Colon (tissue), 2 donors: ENCODE measurements around the gene RIOX2.
"Not testable (repeated sequence)": the region's sequence is repeated elsewhere in the genome, so short reads cannot be mapped to it uniquely, and the experiment has no call there.

Experiments used
- FAIRE-seq: peaks from 2 replicates; lab custom pipeline; 2012; peaks lifted over from hg19 to GRCh38; lab: Jason Lieb, UNC
- donor health status: control.
- donor health status: control.

The RIOX2 gene

DNA sequence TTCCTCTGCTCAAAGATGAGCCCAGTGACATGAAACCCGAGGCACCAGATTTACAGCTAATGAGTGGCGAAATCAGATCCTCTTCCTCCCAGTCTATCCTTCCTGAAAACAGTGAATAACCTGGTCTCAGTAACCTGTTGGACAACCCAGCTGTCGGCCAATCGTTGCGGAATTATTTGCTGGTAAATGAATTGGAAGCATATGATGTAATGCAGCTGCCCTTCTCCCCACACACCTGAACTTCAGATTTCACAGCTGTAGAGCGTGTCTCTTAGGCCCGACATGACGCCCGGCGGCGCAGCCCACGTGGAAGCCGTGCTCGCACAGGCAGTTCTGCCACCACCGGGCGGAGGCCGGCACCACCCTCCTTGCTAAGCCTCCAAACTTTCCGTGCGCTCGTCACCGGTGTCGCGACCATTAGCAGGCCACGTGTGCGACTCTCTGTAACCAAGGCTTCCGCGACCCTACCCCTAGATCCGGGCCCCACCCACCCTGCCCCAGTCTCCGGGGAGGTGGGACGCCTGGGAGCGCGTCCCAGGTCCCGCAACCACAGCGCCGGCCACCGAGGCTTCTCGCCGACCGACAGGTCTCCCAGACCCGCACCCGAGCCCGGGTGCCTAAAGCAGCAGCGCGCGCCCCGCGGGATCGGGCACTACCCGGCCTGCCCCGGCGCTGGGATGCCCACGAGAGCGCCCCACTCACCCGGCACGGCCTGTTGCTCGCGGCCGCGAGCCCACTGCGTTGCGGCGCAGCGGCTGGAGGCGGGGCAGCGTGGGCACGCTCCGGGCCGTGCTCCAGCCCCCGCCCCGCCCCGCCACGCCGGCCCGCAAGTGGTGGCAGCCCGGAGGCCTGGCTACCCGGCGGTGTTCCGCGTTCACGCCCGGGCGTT is at the start of gene RIOX2:
TSS of gene RIOX2 (minus strand) at position 753 of the 889 bp plus-strand sequence. CDS start 4,838 bp downstream, outside the sequence.
- FAIRE-seq = no peak

GRCh38 chr3:98020412-98020811 is 48.2 kb upstream of the RIOX2 start:
- FAIRE-seq = no peak

DNA sequence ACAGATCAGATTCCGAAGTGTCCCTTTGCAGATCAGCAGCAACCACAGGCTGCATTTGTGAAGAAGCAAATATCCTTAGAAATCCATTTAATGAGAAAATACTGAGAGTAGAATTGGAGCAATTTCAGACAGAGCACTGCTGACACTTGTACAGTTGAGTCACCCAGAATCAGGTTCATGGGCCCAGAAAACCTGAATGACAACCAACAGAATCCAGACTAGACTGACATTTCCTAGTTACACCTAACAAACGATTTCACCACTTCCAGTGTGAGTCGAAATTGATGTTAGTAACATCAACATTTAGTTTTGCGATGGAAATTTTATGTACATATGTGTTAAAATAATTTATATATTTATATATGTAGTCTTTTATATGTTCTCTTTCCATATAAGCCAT is 46.1 kb upstream of the RIOX2 start:
- FAIRE-seq = no peak

DNA sequence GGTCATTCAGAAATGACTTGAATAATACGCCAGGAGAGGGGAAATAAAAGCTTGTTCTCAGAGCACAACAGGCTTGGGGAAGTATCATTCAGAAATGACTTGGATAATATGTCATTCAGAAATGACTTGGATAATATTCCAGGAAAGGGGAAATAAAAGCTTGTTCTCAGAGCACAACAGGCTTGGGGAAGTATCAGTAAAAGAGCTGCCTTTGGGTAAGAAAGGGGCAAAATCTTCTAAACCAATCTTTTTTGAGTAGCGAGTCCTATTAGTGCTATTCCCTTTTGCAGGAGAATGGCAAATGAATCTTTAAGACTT is 42.0 kb upstream of the RIOX2 start:
- no peak for FAIRE-seq

DNA sequence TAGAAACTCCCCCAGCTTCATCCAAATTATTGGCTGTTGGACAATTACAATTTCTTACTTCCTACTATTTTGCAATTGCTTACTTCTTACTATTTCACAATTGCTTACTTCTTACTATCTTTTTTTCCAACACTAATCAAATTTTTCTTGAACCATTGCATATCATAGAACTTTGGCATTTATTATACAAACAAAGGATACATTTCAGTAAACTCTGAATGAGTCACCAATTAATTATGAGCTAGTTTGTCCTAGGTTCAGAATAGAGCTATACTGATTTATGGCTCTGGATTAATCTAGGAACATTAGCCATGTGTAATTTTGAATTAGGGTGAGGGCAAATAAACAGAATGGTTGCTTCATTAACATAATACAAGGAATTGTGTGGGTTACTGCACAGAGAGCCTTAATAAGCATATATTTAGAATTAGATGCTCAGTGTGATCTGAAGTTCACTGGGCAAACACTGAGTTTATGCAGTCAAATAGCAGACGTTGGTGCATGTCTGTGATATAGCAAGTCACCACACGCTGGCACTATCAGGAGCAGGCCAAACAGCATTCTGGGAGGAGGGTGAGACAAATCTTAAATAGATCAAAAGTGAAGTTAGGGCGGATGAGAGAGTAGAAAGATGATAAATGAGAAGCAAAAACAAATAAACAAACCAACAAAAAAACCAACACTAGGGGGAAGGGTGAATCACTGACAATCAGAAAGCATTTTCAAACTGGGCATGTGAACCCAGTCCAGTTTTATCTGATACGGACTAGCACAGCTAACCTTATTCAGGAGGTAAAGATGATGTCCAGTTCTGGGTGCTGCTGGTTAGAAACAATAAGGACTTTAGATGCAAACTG is 41.4 kb upstream of the RIOX2 start:
- no peak for FAIRE-seq

DNA sequence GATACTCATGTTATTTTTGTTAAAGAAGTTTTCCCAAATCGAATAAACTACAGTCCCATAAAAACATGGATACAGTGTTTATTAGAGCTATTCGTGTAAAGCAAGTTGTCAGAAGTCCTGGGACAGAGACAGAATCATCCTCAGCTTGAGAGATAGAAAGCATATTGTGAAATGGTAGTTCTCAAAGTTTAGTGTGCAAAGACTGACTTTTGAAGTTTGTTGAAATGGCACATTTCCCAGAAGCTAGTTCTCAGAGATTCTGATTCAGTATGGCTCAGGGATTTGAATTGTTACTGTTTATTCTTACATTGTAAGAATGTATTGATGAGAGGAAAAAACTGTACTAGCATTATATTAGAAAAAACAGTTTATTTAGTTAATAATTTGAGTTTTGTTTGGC is 40.7 kb upstream of the RIOX2 start:
- FAIRE-seq = no peak

DNA sequence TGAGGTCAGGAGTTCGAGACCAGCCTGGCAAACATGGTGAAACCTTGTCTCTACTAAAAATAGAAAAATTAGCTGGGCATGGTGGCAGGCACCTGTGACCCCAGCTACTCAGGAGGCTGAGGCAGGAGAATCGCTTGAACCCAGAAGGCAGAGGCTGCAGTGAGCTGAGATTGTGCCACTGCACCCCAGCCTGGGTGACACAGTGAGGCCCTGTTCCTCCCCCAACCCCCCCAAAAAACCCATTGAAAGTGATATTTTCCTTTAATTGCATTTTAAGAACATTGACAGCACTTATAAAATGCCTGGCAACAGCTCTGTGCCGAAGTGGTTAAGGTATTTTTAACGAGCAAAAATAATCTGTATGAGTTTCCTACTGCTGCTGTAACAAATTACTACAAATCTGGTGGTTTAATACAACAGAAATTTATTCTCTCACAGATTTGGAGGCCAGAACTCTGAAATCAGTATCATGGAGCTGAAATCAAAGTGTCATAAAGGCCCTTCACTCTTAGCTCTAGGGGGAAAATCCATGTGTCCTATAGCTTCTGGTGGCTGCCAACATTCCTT is 38.7 kb upstream of the RIOX2 start:
- FAIRE-seq = not testable (repeated sequence)

GRCh38 chr3:98010194-98010882 is 38.1 kb upstream of the RIOX2 start:
- FAIRE-seq = no peak

DNA sequence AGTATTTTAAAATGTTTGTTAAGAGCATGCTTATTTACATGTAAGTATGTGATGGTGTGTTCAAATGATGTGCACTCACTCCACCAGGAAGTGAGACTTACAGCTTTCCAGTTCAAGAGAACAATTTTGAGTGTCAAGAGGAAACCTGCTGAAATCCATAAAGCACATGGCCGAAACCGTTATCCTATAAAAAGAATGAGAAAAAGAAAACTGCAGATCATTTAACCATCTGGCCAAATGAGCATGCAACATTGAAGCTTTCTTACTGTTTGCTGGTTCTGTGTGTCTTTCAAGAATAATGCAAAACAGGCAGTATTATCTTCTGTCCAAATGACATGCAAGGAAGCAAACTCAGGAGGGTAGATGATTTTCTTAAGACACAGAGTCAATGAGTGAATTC is 36.6 kb upstream of the RIOX2 start:
- no peak for FAIRE-seq

DNA sequence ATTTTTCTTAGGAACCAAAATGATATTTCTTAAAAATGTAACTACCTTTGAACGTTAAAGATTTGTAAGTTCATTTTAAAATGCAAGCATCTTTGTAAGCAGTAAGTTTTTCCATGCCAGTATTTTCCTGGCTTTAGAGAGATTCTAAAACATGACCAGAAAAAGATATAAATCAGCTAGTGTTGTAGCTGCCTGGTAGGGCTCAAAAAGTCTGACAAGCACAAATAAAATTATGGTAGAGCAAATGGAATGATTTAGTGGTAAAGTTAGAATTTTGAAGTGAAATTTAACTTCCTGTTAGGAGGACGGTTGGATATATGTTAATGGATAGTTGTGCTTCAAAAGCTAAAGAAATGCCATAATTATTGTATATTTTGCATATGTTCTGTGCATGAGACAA is 33.2 kb upstream of the RIOX2 start:
- FAIRE-seq = no peak

- no peak for FAIRE-seq
Measured at GRCh38 chr3:98004721-98005120, 32.5 kb upstream of the RIOX2 start.

DNA sequence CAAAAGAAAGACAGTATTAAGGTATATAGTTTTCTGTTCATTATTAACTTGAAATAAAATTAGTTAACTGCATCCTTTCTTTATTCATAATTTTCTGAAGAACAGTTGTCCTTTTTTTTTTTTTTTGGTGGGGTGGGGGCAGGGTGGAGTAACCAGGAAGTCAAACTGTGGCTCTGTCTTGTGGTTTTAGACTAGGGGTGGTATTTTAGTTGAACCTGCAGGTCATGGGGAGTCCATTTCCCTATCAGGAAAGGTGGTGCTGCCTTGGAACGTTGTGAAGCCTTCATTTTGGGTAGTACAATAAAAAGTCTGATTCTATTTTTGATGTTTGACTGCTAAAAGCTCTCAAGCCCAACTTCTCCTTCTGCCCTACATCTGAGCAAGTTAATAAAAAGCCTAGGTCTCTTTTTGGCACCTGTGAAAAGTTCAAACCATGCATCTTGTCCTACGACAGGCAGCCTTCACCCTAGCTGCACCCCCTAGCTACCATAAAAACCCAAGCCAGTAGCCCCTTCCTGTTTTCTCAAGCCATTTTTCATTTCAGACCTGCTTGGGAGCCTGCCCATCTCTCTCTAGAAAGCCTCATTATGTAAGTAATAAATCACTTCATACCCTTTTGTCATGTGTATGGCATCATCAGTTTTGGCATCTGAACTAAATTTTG is 31.2 kb upstream of the RIOX2 start:
- no peak for FAIRE-seq

DNA sequence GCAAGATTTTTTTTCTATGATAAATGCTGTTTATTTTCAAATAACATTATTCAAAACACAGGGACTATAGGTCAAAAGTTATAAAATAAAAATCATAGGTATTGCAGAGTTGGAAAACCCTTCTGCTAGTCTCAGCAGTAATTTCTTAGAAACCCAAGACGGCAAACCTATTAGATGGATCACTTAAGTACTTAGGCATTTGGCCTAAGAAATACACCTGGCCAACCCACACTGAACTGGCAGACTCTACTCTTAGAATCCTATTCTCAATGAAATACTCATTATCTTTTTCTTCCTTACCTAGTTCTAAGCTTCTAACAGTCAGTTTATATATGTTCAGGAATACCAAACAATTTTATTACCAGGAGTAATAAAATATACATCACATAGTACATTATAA is 30.5 kb upstream of the RIOX2 start:
- FAIRE-seq = no peak

GRCh38 chr3:97999994-98000393 is 27.8 kb upstream of the RIOX2 start:
- no peak for FAIRE-seq

GRCh38 chr3:97999103-97999502 is 26.9 kb upstream of the RIOX2 start:
- FAIRE-seq = no peak

- no peak for FAIRE-seq
Measured at GRCh38 chr3:97996988-97997387, 24.8 kb upstream of the RIOX2 start.

DNA sequence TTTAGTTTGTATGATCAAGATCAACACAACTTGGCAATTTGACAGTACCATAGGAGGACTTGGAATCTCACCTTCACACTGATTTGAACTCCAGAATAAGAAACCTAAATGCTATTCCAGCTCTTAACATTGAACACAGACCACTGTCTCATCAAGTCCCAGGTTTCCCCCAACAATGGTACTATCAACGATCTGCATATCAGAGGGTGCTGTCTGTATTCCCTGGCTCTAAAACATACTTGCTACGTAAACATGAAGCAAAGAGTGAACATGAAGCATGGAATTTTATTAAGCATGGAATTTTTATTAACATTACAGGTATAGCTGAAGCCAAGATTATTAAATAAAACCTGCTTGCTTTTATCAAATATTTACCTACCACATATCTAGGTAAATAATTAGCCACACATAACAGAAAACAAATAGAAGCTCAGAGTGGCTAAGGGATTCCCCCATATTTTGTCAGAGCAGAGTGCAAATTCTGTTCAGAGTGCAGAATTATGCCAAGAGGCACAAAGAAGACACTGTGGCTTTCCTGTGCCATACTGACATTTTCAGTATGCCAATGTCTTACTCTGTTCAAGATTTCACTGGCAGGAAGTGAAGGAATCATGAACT is 22.2 kb upstream of the RIOX2 start:
- no peak for FAIRE-seq

DNA sequence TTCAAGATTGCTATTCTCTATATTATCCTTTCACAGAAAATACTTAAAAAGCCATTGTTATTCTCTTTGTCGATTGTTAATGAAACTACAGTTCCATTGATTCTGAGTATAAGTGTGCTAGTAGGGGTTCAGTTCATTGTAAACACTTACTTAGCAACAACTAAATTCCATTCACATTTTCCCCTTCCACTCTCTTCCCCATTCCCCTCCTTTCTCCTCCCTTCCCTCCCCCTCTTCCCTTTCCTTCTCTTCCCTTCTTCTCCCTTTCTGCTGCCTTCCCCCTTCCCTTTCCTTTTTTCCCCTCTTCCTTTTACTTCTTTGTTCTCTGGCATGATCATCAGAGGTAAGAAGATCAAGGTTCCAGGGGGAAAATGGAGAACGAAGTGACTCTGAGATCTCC is 21.3 kb upstream of the RIOX2 start:
- FAIRE-seq = no peak

DNA sequence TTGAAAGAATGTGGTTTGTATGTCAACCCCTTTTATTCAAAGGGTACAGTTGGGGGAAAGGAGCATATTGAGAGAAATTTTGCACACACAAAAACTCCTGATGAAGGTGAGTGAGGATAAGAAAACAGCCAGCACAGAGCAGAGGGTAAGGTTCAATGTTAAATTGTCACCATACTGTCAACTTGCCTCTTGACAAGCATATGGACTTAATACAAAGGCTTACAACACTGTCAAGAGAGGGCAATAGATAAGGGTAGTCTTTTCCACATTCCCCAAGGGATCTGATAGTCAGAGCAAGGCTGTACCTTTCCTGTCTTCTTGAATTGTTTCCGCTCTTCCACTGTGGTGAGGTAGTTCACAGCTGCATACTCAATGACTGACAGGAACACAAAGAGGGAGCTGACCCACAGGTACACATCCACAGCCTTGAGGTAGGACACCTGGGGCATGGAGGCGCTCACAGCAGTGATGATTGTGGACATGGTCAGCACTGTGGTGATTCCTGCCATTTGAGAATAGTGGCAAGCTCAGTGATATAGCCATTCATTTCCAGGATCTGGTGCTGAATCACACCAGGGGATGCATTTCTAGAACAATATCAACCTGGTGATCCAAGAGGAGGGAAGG is 20.4 kb upstream of the RIOX2 start:
- no peak for FAIRE-seq

DNA sequence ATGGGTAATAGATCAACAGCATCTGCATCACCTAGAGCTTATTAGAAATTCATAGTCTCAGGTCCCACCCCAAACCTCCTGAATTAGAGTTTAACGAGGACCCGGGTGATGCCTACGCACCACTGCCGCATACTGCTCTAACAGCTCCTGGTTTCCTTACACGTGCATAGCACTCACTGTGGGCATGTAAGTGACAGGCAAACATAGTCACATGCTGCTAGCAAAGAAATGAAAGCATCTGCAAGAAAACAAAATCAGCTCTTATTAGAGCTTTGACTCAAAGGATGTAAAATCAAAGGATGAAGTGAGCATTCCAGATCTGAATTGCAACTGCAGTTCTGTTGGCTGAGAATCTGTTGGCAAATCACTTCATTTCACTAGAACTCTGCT is 19.1 kb upstream of the RIOX2 start:
- no peak for FAIRE-seq
